ENCODE results near the gene SEC16B.
"Not testable (repeated sequence)": the region's sequence is repeated elsewhere in the genome, so short reads cannot be mapped to it uniquely, and the experiment has no call there.

The SEC16B gene

DNA sequence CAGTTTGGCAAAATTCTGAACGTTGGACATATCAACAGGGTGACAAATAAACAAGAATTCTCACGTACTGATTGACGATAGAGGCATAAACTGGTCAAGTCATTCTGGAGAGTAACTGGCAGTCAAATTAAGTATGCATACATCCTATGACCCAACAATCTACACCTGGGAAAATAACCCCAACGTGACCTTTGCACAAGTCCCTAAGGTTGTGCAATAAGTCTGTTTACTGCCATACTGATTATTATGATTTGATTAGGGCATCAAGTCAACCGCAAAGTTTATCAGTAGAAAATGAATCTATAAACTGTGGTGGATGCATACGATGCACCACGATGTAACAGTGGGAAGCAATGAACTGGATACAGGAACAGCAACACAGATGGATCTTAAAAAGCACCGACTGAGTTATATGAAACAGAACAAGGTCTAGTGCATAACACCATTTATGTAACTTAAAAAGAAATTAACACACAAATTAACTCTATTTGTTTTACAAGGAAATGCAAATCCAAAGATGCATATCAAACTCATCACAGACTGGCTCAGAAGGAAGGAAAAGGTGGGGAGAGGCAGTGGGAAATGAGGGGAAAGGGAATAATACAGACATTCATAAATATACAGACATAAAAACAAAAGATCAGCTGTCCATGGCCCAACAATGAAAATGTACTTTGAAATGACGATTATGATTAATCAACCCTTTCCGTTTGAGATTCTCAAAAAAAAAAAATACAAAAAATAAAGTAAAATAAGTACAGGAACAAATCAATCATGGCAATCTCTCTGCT is 41.0 kb upstream of the SEC16B start:
- TF ChIP-seq SUZ12 (IDR thresholded peaks at IDR 0.05; ENCODE audit: extremely low read depth, insufficient read depth, insufficient read length) = no peak
- TF ChIP-seq YY1 (IDR thresholded peaks at IDR 0.05; ENCODE audit: insufficient read depth, insufficient read length) = no peak
- no peak for TF ChIP-seq ZNF274 (IDR thresholded peaks at IDR 0.05; ENCODE audit: low read depth, low read length)
- Histone ChIP-seq H3K9ac (ENCODE audit: insufficient read length, low read depth) (no peak overlapping the region), H3K27me3 (ENCODE audit: insufficient read depth, insufficient read length) (no peaks in the 10 kb centered on the region)

DNA sequence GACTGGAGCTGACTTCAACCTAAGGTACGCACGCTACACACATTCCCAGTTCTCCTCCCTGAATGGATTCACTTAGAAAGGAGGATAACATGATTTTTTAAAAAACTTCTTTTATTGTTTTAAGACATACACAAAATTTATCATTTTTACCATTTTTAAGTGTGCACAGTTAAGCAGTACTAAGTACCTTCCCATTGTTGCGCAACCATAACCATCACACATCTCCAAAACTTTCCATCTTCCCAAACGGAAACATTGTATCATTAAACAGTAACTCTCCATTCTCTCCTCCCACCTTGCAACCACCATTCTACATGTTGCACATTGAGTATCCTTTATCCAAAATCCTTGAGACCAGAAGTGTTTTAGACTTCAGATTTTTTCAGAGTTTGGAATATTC is 36.2 kb upstream of the SEC16B start:
- DNase-seq (ENCODE audit: low read depth, low spot score) = no peak

More for the DNA sequence above, 41.0 kb upstream of the SEC16B start:
- H3K4me3 ChIP-seq (ENCODE audit: insufficient read length, low read depth) = no peak overlapping the region
- H3K36me3 ChIP-seq (ENCODE audit: insufficient read depth, insufficient read length, low read length) = no peaks in the 10 kb centered on the region
- no peaks in the 10 kb centered on the region for H3K9me3 ChIP-seq (ENCODE audit: insufficient read depth, low read length)
- no peaks in the 10 kb centered on the region for H3K4me1 ChIP-seq (ENCODE audit: insufficient read depth, insufficient read length)
- DNase-seq (ENCODE audit: low read depth, low spot score) = no peak

DNA sequence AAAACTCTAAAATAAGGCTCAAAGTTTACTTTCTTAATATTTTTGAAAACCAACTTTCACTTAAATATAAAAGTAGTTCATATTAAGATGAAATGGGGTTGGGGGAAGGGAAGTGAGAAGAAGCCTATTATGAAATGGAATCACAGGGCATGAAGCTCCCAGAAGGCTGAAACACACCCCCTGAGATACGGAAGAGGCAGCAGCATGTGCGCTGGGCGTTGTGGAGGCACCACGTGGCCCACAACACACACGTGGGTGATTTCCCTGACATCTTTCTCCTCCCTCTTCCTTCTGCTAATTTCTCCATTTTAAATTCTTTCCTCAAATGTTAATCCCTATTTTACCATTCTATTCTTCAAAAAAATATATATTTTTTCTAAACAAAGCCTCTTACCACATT is 35.6 kb upstream of the SEC16B start:
- Histone ChIP-seq H3K9ac (ENCODE audit: insufficient read length, low read depth) (no peak overlapping the region), H3K4me3 (ENCODE audit: insufficient read length, low read depth) (no peak overlapping the region), H3K4me1 (ENCODE audit: insufficient read depth, insufficient read length) (no peaks in the 10 kb centered on the region), H3K27me3 (ENCODE audit: insufficient read depth, insufficient read length) (no peaks in the 10 kb centered on the region), H3K36me3 (ENCODE audit: insufficient read depth, insufficient read length, low read length) (no peaks in the 10 kb centered on the region), H3K9me3 (ENCODE audit: insufficient read depth, low read length) (no peaks in the 10 kb centered on the region)
- TF ChIP-seq ZNF274 (IDR thresholded peaks at IDR 0.05; ENCODE audit: low read depth, low read length) = no peak
- no peak for TF ChIP-seq YY1 (IDR thresholded peaks at IDR 0.05; ENCODE audit: insufficient read depth, insufficient read length)
- TF ChIP-seq SUZ12 (IDR thresholded peaks at IDR 0.05; ENCODE audit: extremely low read depth, insufficient read depth, insufficient read length) = no peak
- DNase-seq (ENCODE audit: low read depth, low spot score) = no peak

More for the DNA sequence above, 36.2 kb upstream of the SEC16B start:
- Histone ChIP-seq H3K9ac (ENCODE audit: insufficient read length, low read depth) (no peak overlapping the region), H3K27me3 (ENCODE audit: insufficient read depth, insufficient read length) (no peaks in the 10 kb centered on the region), H3K4me3 (ENCODE audit: insufficient read length, low read depth) (no peak overlapping the region), H3K4me1 (ENCODE audit: insufficient read depth, insufficient read length) (no peaks in the 10 kb centered on the region), H3K36me3 (ENCODE audit: insufficient read depth, insufficient read length, low read length) (no peaks in the 10 kb centered on the region), H3K9me3 (ENCODE audit: insufficient read depth, low read length) (no peaks in the 10 kb centered on the region)
- TF ChIP-seq SUZ12 (IDR thresholded peaks at IDR 0.05; ENCODE audit: extremely low read depth, insufficient read depth, insufficient read length) (no peak), ZNF274 (IDR thresholded peaks at IDR 0.05; ENCODE audit: low read depth, low read length) (no peak), YY1 (IDR thresholded peaks at IDR 0.05; ENCODE audit: insufficient read depth, insufficient read length) (no peak)

DNA sequence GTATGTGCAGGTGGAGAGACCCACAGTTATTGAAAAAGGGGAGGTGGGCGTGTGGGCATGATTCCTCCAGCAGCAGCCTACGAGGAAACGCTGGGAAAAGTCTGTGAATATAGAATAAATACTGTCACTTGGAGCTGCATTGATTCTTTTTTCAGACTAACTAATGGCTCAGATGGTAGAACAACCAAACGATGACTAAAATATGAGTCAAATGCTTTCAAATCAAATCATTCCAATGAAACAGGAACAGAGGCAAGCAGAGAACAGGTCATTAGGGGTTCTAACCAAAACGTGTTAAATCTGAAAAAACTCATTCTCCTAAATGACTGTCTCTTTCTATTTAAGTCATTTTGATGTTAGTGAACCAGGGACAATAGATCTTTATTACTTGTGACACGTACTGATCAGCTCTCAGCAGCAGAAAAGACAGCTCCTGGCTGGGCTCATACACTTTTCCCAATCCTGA is 35.1 kb upstream of the SEC16B start:
- no peak for DNase-seq (ENCODE audit: low read depth, low spot score)
- Histone ChIP-seq H3K9me3 (ENCODE audit: insufficient read depth, low read length) (no peaks in the 10 kb centered on the region), H3K4me1 (ENCODE audit: insufficient read depth, insufficient read length) (no peaks in the 10 kb centered on the region), H3K36me3 (ENCODE audit: insufficient read depth, insufficient read length, low read length) (no peaks in the 10 kb centered on the region), H3K27me3 (ENCODE audit: insufficient read depth, insufficient read length) (no peaks in the 10 kb centered on the region), H3K4me3 (ENCODE audit: insufficient read length, low read depth) (no peak overlapping the region), H3K9ac (ENCODE audit: insufficient read length, low read depth) (no peak overlapping the region)
- no peak for TF ChIP-seq SUZ12 (IDR thresholded peaks at IDR 0.05; ENCODE audit: extremely low read depth, insufficient read depth, insufficient read length)
- TF ChIP-seq ZNF274 (IDR thresholded peaks at IDR 0.05; ENCODE audit: low read depth, low read length) = no peak
- TF ChIP-seq YY1 (IDR thresholded peaks at IDR 0.05; ENCODE audit: insufficient read depth, insufficient read length) = no peak

DNA sequence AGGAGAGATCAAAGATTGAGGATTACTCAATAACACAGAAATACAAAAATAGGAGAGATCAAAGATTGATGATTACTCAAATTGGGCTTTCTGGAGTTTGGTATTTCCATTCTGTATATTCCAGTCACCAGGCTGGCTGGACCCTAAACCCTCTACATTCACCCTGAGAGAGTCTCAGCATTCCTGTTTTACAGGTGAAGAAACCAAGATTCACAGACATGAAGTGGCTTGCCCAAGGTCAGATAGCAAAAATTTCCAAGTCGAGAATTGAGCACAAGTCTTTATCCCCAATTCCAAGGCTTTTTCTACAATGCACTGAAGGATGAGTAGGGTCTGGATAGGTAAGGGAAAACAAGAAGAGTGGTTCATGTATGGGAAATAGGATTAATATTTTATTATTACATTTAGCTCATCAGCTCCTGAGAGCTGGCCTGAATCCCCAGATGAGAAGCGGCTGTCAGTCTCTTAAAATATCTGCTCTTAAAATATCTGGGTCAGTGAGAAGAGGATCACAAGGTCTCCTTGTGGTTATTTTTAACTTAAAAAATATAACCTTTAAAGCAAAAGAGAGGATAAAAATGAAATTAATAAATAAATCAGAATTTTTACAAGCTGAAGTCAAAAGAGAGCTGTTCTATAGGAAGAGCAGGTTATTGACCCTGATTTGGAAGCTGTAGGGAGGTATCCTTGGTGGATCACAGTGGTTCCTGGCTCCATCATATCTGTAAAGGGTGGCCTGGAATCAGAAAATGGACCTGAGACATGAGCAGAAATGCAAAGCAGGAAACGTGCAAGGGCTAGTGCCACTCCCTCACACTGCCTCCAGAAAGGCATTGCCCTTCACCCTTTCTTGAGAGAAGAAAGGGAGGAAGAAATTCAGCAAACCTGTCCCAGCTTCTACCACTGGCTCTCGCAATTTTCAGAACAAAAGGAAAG is 29.1 kb upstream of the SEC16B start:
- DNase-seq (ENCODE audit: low read depth, low spot score) = no peak
- TF ChIP-seq SUZ12 (IDR thresholded peaks at IDR 0.05; ENCODE audit: extremely low read depth, insufficient read depth, insufficient read length) = no peak
- TF ChIP-seq YY1 (IDR thresholded peaks at IDR 0.05; ENCODE audit: insufficient read depth, insufficient read length) = no peak
- no peak for TF ChIP-seq ZNF274 (IDR thresholded peaks at IDR 0.05; ENCODE audit: low read depth, low read length)
- Histone ChIP-seq H3K4me1 (ENCODE audit: insufficient read depth, insufficient read length) (peaks cover 3% of the 10 kb centered on the region), H3K27me3 (ENCODE audit: insufficient read depth, insufficient read length) (no peaks in the 10 kb centered on the region), H3K36me3 (ENCODE audit: insufficient read depth, insufficient read length, low read length) (no peaks in the 10 kb centered on the region), H3K9me3 (ENCODE audit: insufficient read depth, low read length) (no peaks in the 10 kb centered on the region), H3K4me3 (ENCODE audit: insufficient read length, low read depth) (no peak overlapping the region), H3K9ac (ENCODE audit: insufficient read length, low read depth) (no peak overlapping the region)

DNA sequence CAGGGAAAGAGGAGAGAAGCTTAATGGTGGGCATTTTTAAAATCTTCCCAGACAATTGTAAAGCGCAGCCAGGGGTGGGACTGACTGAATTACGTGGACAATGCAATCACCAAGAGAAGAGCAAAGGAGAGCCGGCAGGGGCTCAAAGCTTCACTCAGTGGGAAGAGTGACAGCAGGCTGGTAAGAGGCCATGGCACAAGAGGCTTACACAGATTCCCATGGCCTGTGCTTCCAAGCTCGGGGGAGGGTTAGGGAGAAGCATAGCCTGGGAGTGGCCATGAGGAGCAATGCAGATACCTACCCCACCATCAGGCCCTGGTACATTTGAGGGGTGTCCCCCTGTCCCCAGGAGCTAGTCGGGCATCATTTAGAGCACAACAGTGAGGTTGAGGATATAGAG is 27.1 kb upstream of the SEC16B start:
- Histone ChIP-seq H3K36me3 (ENCODE audit: insufficient read depth, insufficient read length, low read length) (no peaks in the 10 kb centered on the region), H3K9ac (ENCODE audit: insufficient read length, low read depth) (no peak overlapping the region), H3K9me3 (ENCODE audit: insufficient read depth, low read length) (no peaks in the 10 kb centered on the region), H3K4me3 (ENCODE audit: insufficient read length, low read depth) (no peak overlapping the region), H3K27me3 (ENCODE audit: insufficient read depth, insufficient read length) (no peaks in the 10 kb centered on the region), H3K4me1 (ENCODE audit: insufficient read depth, insufficient read length) (peaks cover 3% of the 10 kb centered on the region)
- TF ChIP-seq ZNF274 (IDR thresholded peaks at IDR 0.05; ENCODE audit: low read depth, low read length) = no peak
- TF ChIP-seq YY1 (IDR thresholded peaks at IDR 0.05; ENCODE audit: insufficient read depth, insufficient read length) = no peak
- no peak for TF ChIP-seq SUZ12 (IDR thresholded peaks at IDR 0.05; ENCODE audit: extremely low read depth, insufficient read depth, insufficient read length)
- DNase-seq (ENCODE audit: low read depth, low spot score) = no peak

DNA sequence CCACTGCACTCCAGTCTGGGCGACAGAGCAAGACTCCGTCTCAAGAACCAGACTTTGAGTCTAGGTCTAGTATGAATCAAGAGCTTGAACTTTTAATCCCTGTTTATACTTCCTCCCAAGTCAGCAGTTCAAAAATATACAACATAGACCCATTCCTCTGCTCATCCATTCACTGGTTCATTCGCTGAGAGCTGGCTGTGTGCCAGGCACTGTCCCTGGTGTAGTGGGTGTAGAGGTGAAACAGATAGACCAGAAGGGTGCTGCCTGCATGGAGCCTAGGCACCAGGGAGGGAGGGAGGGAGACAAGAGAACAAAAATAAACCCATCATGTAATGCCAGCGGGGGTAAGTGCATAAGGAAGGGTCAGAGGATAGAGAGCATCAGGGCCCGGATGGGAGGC is 25.5 kb upstream of the SEC16B start:
- Histone ChIP-seq H3K36me3 (ENCODE audit: insufficient read depth, insufficient read length, low read length) (no peaks in the 10 kb centered on the region), H3K9me3 (ENCODE audit: insufficient read depth, low read length) (no peaks in the 10 kb centered on the region), H3K27me3 (ENCODE audit: insufficient read depth, insufficient read length) (no peaks in the 10 kb centered on the region), H3K4me1 (ENCODE audit: insufficient read depth, insufficient read length) (peaks cover 3% of the 10 kb centered on the region), H3K4me3 (ENCODE audit: insufficient read length, low read depth) (no peak overlapping the region), H3K9ac (ENCODE audit: insufficient read length, low read depth) (no peak overlapping the region)
- TF ChIP-seq ZNF274 (IDR thresholded peaks at IDR 0.05; ENCODE audit: low read depth, low read length) = no peak
- no peak for DNase-seq (ENCODE audit: low read depth, low spot score)

DNA sequence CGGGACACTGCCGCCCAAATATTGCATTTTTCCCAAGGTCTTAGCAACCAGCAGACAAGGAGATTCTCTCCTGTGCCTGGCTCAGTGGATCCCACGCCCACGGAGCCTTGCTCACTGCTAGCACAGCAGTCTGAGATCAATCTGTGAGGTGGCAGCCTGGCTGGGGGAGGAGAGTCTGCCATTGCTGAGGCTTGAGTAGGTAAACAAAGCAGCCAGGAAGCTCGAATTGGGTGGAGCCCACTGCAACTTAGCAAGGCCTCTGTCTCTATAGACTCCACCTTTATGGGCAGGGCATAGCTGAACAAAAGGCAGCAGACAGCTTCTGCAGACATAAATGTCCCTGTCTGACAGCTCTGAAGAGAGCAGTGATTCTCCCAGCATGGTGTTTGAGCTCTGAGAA is 16.4 kb upstream of the SEC16B start:
- not testable (repeated sequence) for H3K4me3 ChIP-seq (ENCODE audit: insufficient read length, low read depth); H3K27me3 ChIP-seq (ENCODE audit: insufficient read depth, insufficient read length); H3K4me1 ChIP-seq (ENCODE audit: insufficient read depth, insufficient read length); H3K36me3 ChIP-seq (ENCODE audit: insufficient read depth, insufficient read length, low read length); H3K9ac ChIP-seq (ENCODE audit: insufficient read length, low read depth); H3K9me3 ChIP-seq (ENCODE audit: insufficient read depth, low read length)
- DNase-seq (ENCODE audit: low read depth, low spot score) = peak; percentile 33
